Stomach (tissue), 9 donors: Measurements from ENCODE around the gene RRAGD. TPM values are rescaled to one million over a fixed set of nuclear protein-coding genes. Genes with fewer than 3 reads are reported as not detected.

Experiments
- DNase-seq, 2 donors: peaks; one replicate each; pipeline versions ENCODE4 v3.0.0 to v3.0.0-alpha.2; 2013 to 2019
- H3K27ac ChIP-seq, 5 donors: fragments of 200-600 bp in 4 of 5; sonication (generic) in 4 of 5; one replicate each; pipeline ENCODE4 v1.5.1; 2013 to 2019; ENCODE audit warnings: mild to moderate bottlenecking in 1 of 5, moderate library complexity in 1 of 5
- H3K27me3 ChIP-seq, 3 donors: fragments of 200-600 bp; sonication (generic); one replicate each; pipeline ENCODE4 v1.5.1; 2017 to 2019; ENCODE audit warnings: mixed run types in 1 of 3
- H3K36me3 ChIP-seq, 4 donors: fragments of 200-600 bp; sonication (generic); 1 replicate in 3 of 4; 2 replicates in 1 of 4; pipeline ENCODE4 v1.5.1; 2016 to 2019
- H3K4me1 ChIP-seq, 4 donors: fragments of 200-600 bp; sonication (generic); one replicate each; pipeline ENCODE4 v1.5.1; 2016 to 2019
- H3K4me3 ChIP-seq, 4 donors: fragments of 200-600 bp; sonication (generic) in 3 of 4; one replicate each; pipeline ENCODE4 v1.5.1; 2016 to 2019; ENCODE audit warnings: mild to moderate bottlenecking in 1 of 4
- H3K9me3 ChIP-seq, 4 donors: fragments of 200-600 bp; sonication (generic); one replicate each; pipeline ENCODE4 v1.5.1; 2016 to 2019
- CTCF ChIP-seq, 7 experiments: fragments of 450-650 bp in 4 of 7; fragments of 200-600 bp in 3 of 7; sonication (generic) in 3 of 7; IDR thresholded peaks; one replicate each; pipeline ENCODE4 v1.5.1; 2016 to 2019; ENCODE audit warnings: antibody characterized with exemption in 7 of 7, control low read depth in 2 of 7, mild to moderate bottlenecking in 1 of 7
- EP300 ChIP-seq: sonication (generic); formaldehyde crosslinking; IDR thresholded peaks from one replicate; pipeline ENCODE4 v1.6.1; 2017; ENCODE audit warnings: antibody characterized with exemption
- POLR2A ChIP-seq, 4 donors: fragments of 450-650 bp; IDR thresholded peaks; one replicate each; pipeline ENCODE4 v1.6.1; 2016; ENCODE audit warnings: antibody characterized with exemption in 4 of 4, control low read depth in 2 of 4, mild to moderate bottlenecking in 1 of 4, moderate library complexity in 1 of 4
- POLR2AphosphoS5 ChIP-seq, 3 donors: sonication (generic); formaldehyde crosslinking; IDR thresholded peaks; one replicate each; pipeline ENCODE4 v1.6.1; 2016; ENCODE audit warnings: antibody characterized with exemption in 3 of 3
- WGBS, 5 donors: extraction: QIAGEN DNeasy Blood & Tissue Kit in 3 of 5; methylation state at CpG; one replicate each; pipeline versions ENCODE4 v1.1.5 to v1.1.7; 2013 to 2018; 5-methylcytosine and 5-hydroxymethylcytosine counted together
- intact Hi-C: fragments of 100-400 bp; cut with DNase I; formaldehyde crosslinking; loops from one replicate; pipeline ENCODE4 v1.15.1; 2023; ENCODE audit warnings: low total_unique reads
- polyA plus RNA-seq, 3 donors: library from polyadenylated mRNA; stranded (reverse); fragments of 200-250 nt; gene quantifications; one replicate each; pipeline ENCODE4 v1.2.3, GENCODE V29; 2013
- total RNA-seq, 5 donors: library from RNA; depleted of rRNA; stranded (reverse); fragments of >200 nt; gene quantifications; one replicate each; pipeline versions ENCODE4 v1.1.0 to v1.2.3, GENCODE V29; 2014 to 2016
- donor health status: healthy with polysubstance abuse.
- donor health status: Bipolar disorder and iron deficiency.
- donor health status: healthy.

Gene RRAGD
- total and polyA plus RNA-seq, 8 donors: 1.7 to 45.1 (median 4.4) TPM

- intact Hi-C loops: no loop called here
- WGBS, 5 donors: 86 to 96% (median 94%) methylated on average over 1 of the region's 1 CpG
Measured at GRCh38 chr6:89393659-89394058, 18.4 kb downstream of the RRAGD start.

GRCh38 chr6:89392823-89393222 is 19.2 kb downstream of the RRAGD start:
- H3K27ac ChIP-seq: no peak overlapping the region
- H3K9me3 ChIP-seq: peaks cover 0 to 8% (median 3%) of the 10 kb centered on the region in 4 donors
- no peak for DNase-seq
- intact Hi-C loops: no loop called here
- H3K4me1 ChIP-seq: no peaks in the 10 kb centered on the region
- no peaks in the 10 kb centered on the region for H3K36me3 ChIP-seq
- TF ChIP-seq CTCF (IDR thresholded peaks at IDR 0.05): no peak
- no peak for TF ChIP-seq POLR2A (IDR thresholded peaks at IDR 0.05)
- TF ChIP-seq EP300: no peak
- TF ChIP-seq POLR2AphosphoS5 (IDR thresholded peaks at IDR 0.05): no peak
- H3K4me3 ChIP-seq: no peak overlapping the region
- H3K27me3 ChIP-seq: no peaks in the 10 kb centered on the region

More at GRCh38 chr6:89393659-89394058, 18.4 kb downstream of the RRAGD start:
- no peak overlapping the region for H3K27ac ChIP-seq
- no peaks in the 10 kb centered on the region for H3K36me3 ChIP-seq
- peaks cover 0 to 8% (median 3%) of the 10 kb centered on the region in 4 donors for H3K9me3 ChIP-seq
- H3K4me3 ChIP-seq: no peak overlapping the region
- no peaks in the 10 kb centered on the region for H3K27me3 ChIP-seq
- TF ChIP-seq POLR2AphosphoS5 (IDR thresholded peaks at IDR 0.05): no peak
- TF ChIP-seq POLR2A (IDR thresholded peaks at IDR 0.05): no peak
- no peaks in the 10 kb centered on the region for H3K4me1 ChIP-seq
- DNase-seq: no peak

GRCh38 chr6:89388846-89389245 is 23.2 kb downstream of the RRAGD start:
- Histone ChIP-seq H3K4me1 (no peaks in the 10 kb centered on the region), H3K9me3 (peaks cover 0 to 7% (median 3%) of the 10 kb centered on the region in 4 donors), H3K4me3 (no peak overlapping the region), H3K36me3 (no peaks in the 10 kb centered on the region), H3K27me3 (no peaks in the 10 kb centered on the region), H3K27ac (no peak overlapping the region)
- TF ChIP-seq CTCF (IDR thresholded peaks at IDR 0.05): no peak
- no peak for TF ChIP-seq POLR2A (IDR thresholded peaks at IDR 0.05)
- TF ChIP-seq POLR2AphosphoS5 (IDR thresholded peaks at IDR 0.05): no peak
- TF ChIP-seq EP300: no peak
- no peak for DNase-seq
- intact Hi-C loops: no loop called here
- WGBS, 5 donors: 84 to 96% (median 88%) methylated on average over 6 of the region's 6 CpGs

- Histone ChIP-seq H3K27me3 (no peaks in the 10 kb centered on the region), H3K27ac (no peak overlapping the region), H3K4me3 (no peak overlapping the region), H3K36me3 (no peaks in the 10 kb centered on the region), H3K9me3 (no peaks in the 10 kb centered on the region), H3K4me1 (no peaks in the 10 kb centered on the region)
- no peak for TF ChIP-seq POLR2A (IDR thresholded peaks at IDR 0.05)
- no peak for TF ChIP-seq CTCF (IDR thresholded peaks at IDR 0.05)
- TF ChIP-seq EP300: no peak
- TF ChIP-seq POLR2AphosphoS5 (IDR thresholded peaks at IDR 0.05): no peak
- WGBS, 5 donors: 86 to 97% (median 91%) methylated on average over 9 of the region's 9 CpGs
- intact Hi-C loops: no loop called here
- DNase-seq: no peak
Measured at GRCh38 chr6:89387516-89388201, 24.4 kb downstream of the RRAGD start.

GRCh38 chr6:89386917-89387491 is 25.1 kb downstream of the RRAGD start:
- TF ChIP-seq CTCF (IDR thresholded peaks at IDR 0.05) (no peak), EP300 (no peak), POLR2A (IDR thresholded peaks at IDR 0.05) (no peak), POLR2AphosphoS5 (IDR thresholded peaks at IDR 0.05) (no peak)
- H3K27ac ChIP-seq: no peak overlapping the region
- no peaks in the 10 kb centered on the region for H3K4me1 ChIP-seq
- H3K4me3 ChIP-seq: no peak overlapping the region
- intact Hi-C loops: no loop called here
- no peak for DNase-seq
- no peaks in the 10 kb centered on the region for H3K27me3 ChIP-seq
- H3K36me3 ChIP-seq: no peaks in the 10 kb centered on the region
- H3K9me3 ChIP-seq: no peaks in the 10 kb centered on the region
- 89 to 96% (median 95%) methylated on average over 6 of the region's 6 CpGs for WGBS, 5 donors
